A673 (cell line): ENCODE results near the gene U2AF1L4. TPM values are rescaled to one million over a fixed set of nuclear protein-coding genes. Genes with fewer than 3 reads are reported as not detected.

Experiments
- BruUV-seq: library from RNA; stranded (reverse); fragments of 400-500 nt; replicated peaks from 2 replicates; lab custom pipeline; 2021; lab: Mats Ljungman, UMichigan
- CTCF ChIA-PET: fragments of 300-600 bp; sonication (Branson Sonifier 250); formaldehyde crosslinking; loops from one replicate; lab custom pipeline; 2022; ENCODE audit warnings: antibody characterized with exemption; lab: Charles Lee
- POLR2A ChIA-PET: fragments of 300-600 bp; sonication (Branson Sonifier 250); formaldehyde crosslinking; loops from one replicate; lab custom pipeline; 2022; ENCODE audit warnings: antibody characterized with exemption; ENCODE audit not compliant: low non-redundant PET; lab: Charles Lee
- DNase-seq: peaks from one replicate; pipeline ENCODE4 v3.0.0-alpha.2; 2015; ENCODE audit warnings: low spot score
- H3K27ac ChIP-seq: fragments of 200-600 bp; sonication (generic); 2 replicates; pipeline ENCODE4 v1.5.1; 2016; ENCODE audit warnings: mixed run types, low read depth, mild to moderate bottlenecking, mixed read lengths, antibody characterized with exemption, low read length; ENCODE audit not compliant: poor library complexity, severe bottlenecking
- H3K27me3 ChIP-seq: fragments of 200-600 bp; sonication (generic); replicated peaks from 2 replicates; pipeline ENCODE4 v1.6.1; 2017; ENCODE audit warnings: mixed run types, low read depth, mild to moderate bottlenecking, mixed read lengths, antibody characterized with exemption, low read length; ENCODE audit not compliant: insufficient read depth, poor library complexity
- H3K36me3 ChIP-seq: fragments of 200-600 bp; sonication (generic); 2 replicates; pipeline ENCODE4 v1.6.1; 2016; ENCODE audit warnings: mixed run types, mild to moderate bottlenecking, mixed read lengths, antibody characterized with exemption, low read length; ENCODE audit not compliant: insufficient read depth, poor library complexity, severe bottlenecking
- H3K4me1 ChIP-seq: fragments of 200-600 bp; sonication (generic); 2 replicates; pipeline ENCODE4 v1.6.1; 2017; ENCODE audit warnings: mixed run types, mild to moderate bottlenecking, mixed read lengths, antibody characterized with exemption, low read length; ENCODE audit not compliant: insufficient read depth, poor library complexity, severe bottlenecking
- H3K4me3 ChIP-seq: fragments of 200-600 bp; sonication (generic); 2 replicates; pipeline ENCODE4 v1.5.1; 2016; ENCODE audit warnings: low read depth, mixed run types, mild to moderate bottlenecking, mixed read lengths, low read length; ENCODE audit not compliant: poor library complexity, severe bottlenecking
- H3K9me3 ChIP-seq: fragments of 200-600 bp; sonication (generic); 2 replicates; pipeline ENCODE4 v1.6.1; 2016; ENCODE audit warnings: mixed run types, low read depth, mild to moderate bottlenecking, mixed read lengths, antibody characterized with exemption, low read length; ENCODE audit not compliant: poor library complexity, severe bottlenecking
- CTCF ChIP-seq: fragments of 300-800, 200-600 bp; sonication (generic); conservative IDR thresholded peaks from 2 replicates; pipeline ENCODE4 v1.5.1; 2017; ENCODE audit warnings: low read depth, mild to moderate bottlenecking, antibody characterized with exemption, low read length, moderate library complexity, mixed read lengths
- EZH2 ChIP-seq: fragments of 200-600 bp; sonication (generic); IDR thresholded peaks from 2 replicates; pipeline ENCODE4 v1.6.1; 2017; ENCODE audit warnings: borderline replicate concordance, low read depth, mild to moderate bottlenecking, mixed read lengths, antibody characterized with exemption, low read length; ENCODE audit not compliant: poor library complexity, severe bottlenecking
- intact Hi-C: fragments of 100-400 bp; cut with micrococcal nuclease; formaldehyde crosslinking; loops from one replicate; pipeline ENCODE4 v1.10.0; 2022; ENCODE audit not compliant: unreplicated experiment
- total RNA-seq: library from RNA; stranded (reverse); gene quantifications from 2 replicates; pipeline ENCODE4 v1.2.3, GENCODE V29; 2021

Gene U2AF1L4
- total RNA-seq, 1 experiment from 2014 or later = 21.0 TPM

- CTCF ChIA-PET = interaction anchor here (0.5 kb wide), 1 partner anchor 214 kb away, joined by 3 read pairs; no protein-coding TSS in a partner anchor
- Histone ChIP-seq H3K4me3 (no peak overlapping the region), H3K36me3 (peaks cover 96% of the 10 kb centered on the region), H3K9me3 (no peaks in the 10 kb centered on the region), H3K27me3 (no peaks in the 10 kb centered on the region), H3K27ac (no peak overlapping the region), H3K4me1 (no peaks in the 10 kb centered on the region)
- BruUV-seq = no TSS peak
- no peak for TF ChIP-seq EZH2
- no peak for TF ChIP-seq CTCF
- intact Hi-C loops = no loop called here
- POLR2A ChIA-PET = no interaction called here
- DNase-seq = no peak
These were observed 15.5 kb downstream of the U2AF1L4 start for GRCh38 chr19:35729763-35730162.

GRCh38 chr19:35729021-35729420 lies 16.2 kb downstream of the U2AF1L4 start:
- Histone ChIP-seq H3K4me3 (no peak overlapping the region), H3K27me3 (no peaks in the 10 kb centered on the region), H3K4me1 (no peaks in the 10 kb centered on the region), H3K9me3 (no peaks in the 10 kb centered on the region), H3K36me3 (peaks cover 96% of the 10 kb centered on the region), H3K27ac (no peak overlapping the region)
- intact Hi-C loops = no loop called here
- TF ChIP-seq EZH2 (no peak), CTCF (no peak)
- BruUV-seq = no TSS peak
- DNase-seq = no peak
- ChIA-PET CTCF (interaction anchor here (0.5 kb wide), 1 partner anchor 215 kb away, joined by 3 read pairs; no protein-coding TSS in a partner anchor), POLR2A (no interaction called here)

GRCh38 chr19:35727956-35728706 lies 17.1 kb downstream of the U2AF1L4 start:
- Histone ChIP-seq H3K27ac (no peak overlapping the region), H3K4me3 (no peak overlapping the region), H3K27me3 (no peaks in the 10 kb centered on the region), H3K9me3 (no peaks in the 10 kb centered on the region), H3K36me3 (peaks cover 96% of the 10 kb centered on the region), H3K4me1 (no peaks in the 10 kb centered on the region)
- no TSS peak for BruUV-seq
- ChIA-PET POLR2A (interaction anchor here (0.6 kb wide), 1 partner anchor 70 kb away, joined by 3 read pairs; no protein-coding TSS in a partner anchor), CTCF (no interaction called here)
- DNase-seq = no peak
- intact Hi-C loops = no loop called here
- TF ChIP-seq EZH2 = no peak
- no peak for TF ChIP-seq CTCF
